Endothelial cell of umbilical vein (primary cell): ENCODE results near the gene LCN2. TPM values are rescaled to one million over a fixed set of nuclear protein-coding genes. Genes with fewer than 3 reads are reported as not detected.

Source experiments
- BruUV-seq: library from RNA; stranded (reverse); fragments of 400-500 nt; replicated peaks from 2 replicates; lab custom pipeline; 2021; lab: Mats Ljungman, UMichigan
- CTCF ChIA-PET: fragments of 300-600, 350-600 bp; sonication (Branson Sonifier 250); formaldehyde crosslinking; loops from one replicate; lab custom pipeline; 2021; ENCODE audit warnings: antibody characterized with exemption, inconsistent platforms; lab: Charles Lee
- POLR2A ChIA-PET: fragments of 300-600, 350-600 bp; sonication (Branson Sonifier 250); formaldehyde crosslinking; loops from one replicate; lab custom pipeline; 2021; ENCODE audit warnings: antibody characterized with exemption, inconsistent platforms; lab: Charles Lee
- DNase-seq: peaks from one replicate; pipeline ENCODE4 v3.0.0-alpha.2; 2011; ENCODE audit warnings: low read depth, low spot score
- FAIRE-seq: peaks from 2 replicates; lab custom pipeline; 2011; peaks lifted over from hg19 to GRCh38; lab: Jason Lieb, UNC
- H2AFZ ChIP-seq: 2 replicates; pipeline ENCODE4 v1.6.0; 2012; ENCODE audit warnings: low read depth, low read length, control low read depth, inconsistent platforms
- H3K27ac ChIP-seq: 2 replicates; pipeline ENCODE4 v1.5.1; 2011; ENCODE audit warnings: low read depth, mild to moderate bottlenecking, control low read depth, low read length, moderate library complexity; ENCODE audit not compliant: insufficient read depth
- H3K27me3 ChIP-seq, 2 experiments: 2 replicates each; pipeline versions ENCODE4 v1.6.0 to v1.6.1; 2011; ENCODE audit warnings: low read length in 2 of 2, mixed read lengths in 1 of 2; ENCODE audit not compliant: control insufficient read depth in 2 of 2, insufficient read depth in 2 of 2
- H3K36me3 ChIP-seq, 2 experiments: 2 replicates in 1 of 2; 3 replicates in 1 of 2; pipeline ENCODE4 v1.5.1; 2011; ENCODE audit warnings: low read length in 2 of 2, mild to moderate bottlenecking in 1 of 2, moderate library complexity in 1 of 2; ENCODE audit not compliant: control insufficient read depth in 2 of 2, insufficient read depth in 2 of 2; ENCODE audit errors: extremely low read depth in 1 of 2
- H3K4me1 ChIP-seq: 3 replicates; pipeline ENCODE4 v1.5.1; 2011; ENCODE audit warnings: mild to moderate bottlenecking, low read length; ENCODE audit not compliant: control insufficient read depth, insufficient read depth; ENCODE audit errors: extremely low read depth
- H3K4me2 ChIP-seq: 2 replicates; pipeline ENCODE4 v1.6.1; 2011; ENCODE audit warnings: low read length, control low read depth, mixed read lengths; ENCODE audit not compliant: insufficient read depth
- H3K4me3 ChIP-seq, 3 experiments: fragments of 200-600 bp in 1 of 3; sonication (generic), shearing (Covaris generic) in 1 of 3; replicated peaks in 1 of 3; 2 replicates each; pipeline ENCODE4 v1.5.1; 2011 to 2016; ENCODE audit warnings: control low read depth in 3 of 3, low read length in 3 of 3, mild to moderate bottlenecking in 2 of 3, inconsistent platforms in 1 of 3, low read depth in 1 of 3, moderate library complexity in 1 of 3; ENCODE audit not compliant: insufficient read depth in 1 of 3
- H3K79me2 ChIP-seq: 2 replicates; pipeline ENCODE4 v1.6.0; 2012; ENCODE audit warnings: low read length, inconsistent platforms; ENCODE audit not compliant: control insufficient read depth, insufficient read depth
- H3K9ac ChIP-seq: replicated peaks from 2 replicates; pipeline ENCODE3; 2011; ENCODE audit warnings: low read length, control low read depth; ENCODE audit not compliant: insufficient read depth; ENCODE audit errors: extremely low read depth
- H3K9me1 ChIP-seq: replicated peaks from 3 replicates; pipeline ENCODE4 v1.6.0; 2011; ENCODE audit warnings: mild to moderate bottlenecking, low read length; ENCODE audit not compliant: control insufficient read depth, insufficient read depth; ENCODE audit errors: extremely low read depth
- H3K9me3 ChIP-seq: replicated peaks from 2 replicates; pipeline ENCODE4 v1.5.1; 2012; ENCODE audit warnings: low read length, inconsistent platforms; ENCODE audit not compliant: control insufficient read depth, insufficient read depth
- H4K20me1 ChIP-seq: replicated peaks from 2 replicates; pipeline ENCODE3; 2011; ENCODE audit warnings: mild to moderate bottlenecking, low read length; ENCODE audit not compliant: control insufficient read depth, insufficient read depth; ENCODE audit errors: extremely low read depth
- CTCF ChIP-seq, 2 donors: IDR thresholded peaks; 1 replicate in 1 of 2; 2 replicates in 1 of 2; pipeline ENCODE4 v1.5.1; 2011; ENCODE audit warnings: low read length in 2 of 2, mild to moderate bottlenecking in 2 of 2, moderate library complexity in 2 of 2, control low read depth in 1 of 2, inconsistent platforms in 1 of 2, low read depth in 1 of 2; ENCODE audit not compliant: insufficient read depth in 1 of 2; ENCODE audit errors: extremely low read depth in 1 of 2
- EZH2 ChIP-seq: IDR thresholded peaks from 2 replicates; pipeline ENCODE4 v1.6.1; 2012; ENCODE audit warnings: borderline replicate concordance, low read depth, mild to moderate bottlenecking, moderate library complexity, low read length, inconsistent platforms; ENCODE audit not compliant: severe bottlenecking
- FOS ChIP-seq: IDR thresholded peaks from 2 replicates; pipeline ENCODE4 v1.6.1; 2011; ENCODE audit warnings: mild to moderate bottlenecking, low read length, moderate library complexity, borderline replicate concordance; ENCODE audit not compliant: insufficient read depth
- GATA2 ChIP-seq: IDR thresholded peaks from 2 replicates; pipeline ENCODE4 v1.7.0; 2011; ENCODE audit warnings: low read depth, mild to moderate bottlenecking, moderate library complexity, mixed read lengths, low read length; ENCODE audit not compliant: insufficient read length, insufficient read depth
- JUN ChIP-seq: IDR thresholded peaks from 2 replicates; pipeline ENCODE4 v1.6.1; 2011; ENCODE audit warnings: borderline replicate concordance, low read depth; ENCODE audit not compliant: insufficient read length, insufficient read depth
- MAX ChIP-seq: IDR thresholded peaks from 2 replicates; pipeline ENCODE4 v1.6.1; 2011; ENCODE audit not compliant: insufficient read depth, insufficient read length
- MYC ChIP-seq: IDR thresholded peaks from one replicate; pipeline ENCODE4 v1.6.1; 2011; ENCODE audit warnings: mild to moderate bottlenecking, low read depth, low read length
- POLR2A ChIP-seq: IDR thresholded peaks from 2 replicates; pipeline ENCODE4 v1.6.1; 2012; ENCODE audit warnings: low read depth, mild to moderate bottlenecking, control low read depth, low read length
- POLR2AphosphoS5 ChIP-seq: IDR thresholded peaks from 2 replicates; pipeline ENCODE4 v1.6.1; 2012; ENCODE audit warnings: low read depth, mild to moderate bottlenecking, control low read depth, low read length, moderate library complexity; ENCODE audit not compliant: insufficient read depth
- dilution Hi-C: fragments of 300-500 bp; cut with MboI; formaldehyde crosslinking; loops from one replicate; pipeline ENCODE4 v1.15.0; 2019; ENCODE audit warnings: low sequenced_read_pairs; ENCODE audit not compliant: extremely low pct_ligation_motif_present
- intact Hi-C: fragments of 100-400 bp; cut with micrococcal nuclease; formaldehyde crosslinking; loops from one replicate; pipeline ENCODE4 v1.10.0; 2022
- polyA plus RNA-seq, 4 experiments: library from polyadenylated mRNA; depleted of rRNA in 3 of 4; stranded (reverse) in 3 of 4; unstranded in 1 of 4; fragments of >200 nt; gene quantifications; 2 replicates each; pipeline versions ENCODE4 v1.2.1 to v1.2.3, GENCODE V29; 2011 to 2012; ENCODE audit warnings: missing spikeins in 1 of 4
- total RNA-seq: library from RNA; stranded (reverse); gene quantifications from 2 replicates; pipeline ENCODE4 v1.2.3, GENCODE V29; 2021

The LCN2 gene
- total and polyA plus RNA-seq, 2 donors (not counting 3 experiments of a cell fraction or from before 2014, with no cell fraction given): not detected

- FAIRE-seq: no peak
- POLR2A ChIA-PET: no interaction called here
- intact Hi-C loops: no loop called here
Measured at GRCh38 chr9:128178806-128179431, 29.7 kb downstream of the LCN2 start.

More at GRCh38 chr9:128178806-128179431, 29.7 kb downstream of the LCN2 start:
- no peaks in the 10 kb centered on the region for H4K20me1 ChIP-seq
- no peak overlapping the region for H3K9ac ChIP-seq
- dilution Hi-C loops: no loop called here
- H3K4me2 ChIP-seq: no peak overlapping the region
- H2AFZ ChIP-seq: no peak overlapping the region
- no peaks in the 10 kb centered on the region for H3K79me2 ChIP-seq
- no peaks in the 10 kb centered on the region for H3K4me1 ChIP-seq
- no peak for DNase-seq
- peaks cover 29 to 54% of the 10 kb centered on the region in 2 experiments for H3K36me3 ChIP-seq
- no peaks in the 10 kb centered on the region for H3K27me3 ChIP-seq
- H3K9me3 ChIP-seq: no peaks in the 10 kb centered on the region
- BruUV-seq: TSS peak; percentile 84
- H3K9me1 ChIP-seq: no peaks in the 10 kb centered on the region
- CTCF ChIA-PET: no interaction called here
- H3K4me3 ChIP-seq: no peak overlapping the region
- TF ChIP-seq POLR2AphosphoS5 (no peak), MAX (no peak), GATA2 (no peak), POLR2A (no peak), FOS (no peak), MYC (no peak), EZH2 (no peak), JUN (no peak), CTCF (IDR thresholded peaks at IDR 0.05; ENCODE audit: extremely low read depth in 1 of 2, insufficient read depth in 1 of 2, low read depth in 1 of 2, low read length in 2 of 2) (no peak)
- no peak overlapping the region for H3K27ac ChIP-seq
